Trophoblast cell (in vitro differentiated cells and primary cell): ENCODE results near the gene CNPY4.

Source experiments
- DNase-seq, 2 donors: peaks; one replicate each; pipeline ENCODE4 v3.0.0-alpha.2; 2016
- H2AFZ ChIP-seq: 2 replicates; pipeline ENCODE4 v1.6.1; 2013; ENCODE audit warnings: low read length, moderate library complexity, mild to moderate bottlenecking; ENCODE audit not compliant: insufficient read depth, poor library complexity
- H2AK5ac ChIP-seq: 2 replicates; pipeline ENCODE4 v1.6.1; 2013; ENCODE audit warnings: mild to moderate bottlenecking, low read length
- H2BK120ac ChIP-seq: 2 replicates; pipeline ENCODE4 v1.6.1; 2013; ENCODE audit warnings: low read length, mild to moderate bottlenecking, moderate library complexity; ENCODE audit not compliant: insufficient read depth, poor library complexity
- H2BK12ac ChIP-seq: 2 replicates; pipeline ENCODE4 v1.6.1; 2013; ENCODE audit warnings: mild to moderate bottlenecking, low read length, moderate library complexity
- H2BK5ac ChIP-seq: 2 replicates; pipeline ENCODE4 v1.6.1; 2013; ENCODE audit warnings: low read length, low read depth, moderate library complexity, mild to moderate bottlenecking; ENCODE audit not compliant: poor library complexity
- H3K14ac ChIP-seq: 2 replicates; pipeline ENCODE4 v1.6.1; 2013; ENCODE audit warnings: mild to moderate bottlenecking, low read length
- H3K18ac ChIP-seq: 2 replicates; pipeline ENCODE4 v1.6.1; 2013; ENCODE audit warnings: mild to moderate bottlenecking, low read length
- H3K23ac ChIP-seq: 2 replicates; pipeline ENCODE4 v1.6.1; 2013; ENCODE audit warnings: low read length
- H3K27ac ChIP-seq: 2 replicates; pipeline ENCODE4 v1.5.1; 2013; ENCODE audit warnings: low read depth, mild to moderate bottlenecking, inconsistent platforms, low read length, moderate library complexity
- H3K27me3 ChIP-seq: 2 replicates; pipeline ENCODE4 v1.6.1; 2013; ENCODE audit warnings: inconsistent platforms, mild to moderate bottlenecking, low read length, moderate library complexity; ENCODE audit not compliant: insufficient read depth
- H3K36me3 ChIP-seq, 2 experiments: 1 replicate in 1 of 2; 2 replicates in 1 of 2; pipeline ENCODE4 v1.6.1; 2013; ENCODE audit warnings: low read length in 2 of 2, mild to moderate bottlenecking in 2 of 2, moderate library complexity in 1 of 2; ENCODE audit not compliant: insufficient read depth in 2 of 2, control insufficient read depth in 1 of 2
- H3K4ac ChIP-seq: 2 replicates; pipeline ENCODE4 v1.6.1; 2013; ENCODE audit warnings: low read depth, mild to moderate bottlenecking, low read length, moderate library complexity
- H3K4me1 ChIP-seq, 2 experiments: 1 replicate in 1 of 2; 2 replicates in 1 of 2; pipeline ENCODE4 v1.6.1; 2013; ENCODE audit warnings: low read length in 2 of 2, mild to moderate bottlenecking in 2 of 2, moderate library complexity in 1 of 2; ENCODE audit not compliant: insufficient read depth in 2 of 2, control insufficient read depth in 1 of 2
- H3K4me2 ChIP-seq: 2 replicates; pipeline ENCODE4 v1.6.1; 2013; ENCODE audit warnings: inconsistent platforms, mild to moderate bottlenecking, low read length, moderate library complexity
- H3K4me3 ChIP-seq: 2 replicates; pipeline ENCODE4 v1.5.1; 2013; ENCODE audit warnings: mild to moderate bottlenecking, low read depth, low read length, inconsistent platforms
- H3K79me1 ChIP-seq: one replicate; pipeline ENCODE4 v1.6.1; 2013; ENCODE audit warnings: low read length
- H3K79me2 ChIP-seq: 2 replicates; pipeline ENCODE4 v1.6.1; 2013; ENCODE audit warnings: low read length, mild to moderate bottlenecking; ENCODE audit not compliant: control insufficient read depth, insufficient read depth, poor library complexity
- H3K9ac ChIP-seq: 2 replicates; pipeline ENCODE4 v1.6.1; 2013; ENCODE audit warnings: mild to moderate bottlenecking, low read length
- H3K9me3 ChIP-seq: 2 replicates; pipeline ENCODE4 v1.6.1; 2013; ENCODE audit warnings: low read depth, mild to moderate bottlenecking, control low read depth, inconsistent platforms, low read length; ENCODE audit not compliant: insufficient read depth
- H4K12ac ChIP-seq: 2 replicates; pipeline ENCODE4 v1.6.1; 2013; ENCODE audit warnings: low read depth, mild to moderate bottlenecking, low read length, moderate library complexity
- H4K8ac ChIP-seq: 2 replicates; pipeline ENCODE4 v1.6.1; 2013; ENCODE audit warnings: low read depth, mild to moderate bottlenecking, low read length, moderate library complexity
- H4K91ac ChIP-seq: one replicate; pipeline ENCODE4 v1.6.1; 2013; ENCODE audit warnings: low read depth, mild to moderate bottlenecking, low read length, moderate library complexity
- whole genome bisulfite sequencing: extraction: QIAGEN DNeasy Blood & Tissue Kit; methylation state at CpG from one replicate; pipeline ENCODE4 v1.1.7; 2013; ENCODE audit warnings: missing lambda C conversion rate; ENCODE audit not compliant: insufficient read length, insufficient coverage; ENCODE audit errors: extremely low coverage; 5-methylcytosine and 5-hydroxymethylcytosine counted together

Gene CNPY4

GRCh38 chr7:100089458-100090196, 29.8 kb upstream of the CNPY4 start:
- Histone ChIP-seq H3K79me1 (peaks cover 17% of the 10 kb centered on the region), H3K4ac (no peak overlapping the region), H2BK5ac (peak overlapping the region; percentile 24), H3K18ac (no peak overlapping the region), H4K8ac (peak overlapping the region; percentile 92), H3K27ac (peak overlapping the region; percentile 34), H3K14ac (peak overlapping the region; percentile 75), H3K9ac (peak overlapping the region; percentile 92), H2BK12ac (no peak overlapping the region), H3K4me2 (peak overlapping the region; percentile 92), H3K4me3 (peak overlapping the region; percentile 89), H3K36me3 (peaks cover 33 to 43% of the 10 kb centered on the region in 2 experiments), H4K12ac (peak overlapping the region; percentile 72), H3K79me2 (peaks cover 6% of the 10 kb centered on the region), H4K91ac (peak overlapping the region; percentile 84), H2AK5ac (peak overlapping the region; percentile 42), H3K4me1 (peaks cover 9 to 15% of the 10 kb centered on the region in 2 experiments), H3K9me3 (no peaks in the 10 kb centered on the region), H2BK120ac (no peak overlapping the region), H3K23ac (no peak overlapping the region), H2AFZ (peak overlapping the region; percentile 97), H3K27me3 (no peaks in the 10 kb centered on the region)
- no peak for DNase-seq
- no CpG with 5 or more reads among the region's 7 CpGs for WGBS

- Histone ChIP-seq H2AFZ (no peak overlapping the region), H3K4me2 (no peak overlapping the region), H3K79me1 (peaks cover 17% of the 10 kb centered on the region), H3K23ac (peak overlapping the region; percentile 43), H3K9me3 (no peaks in the 10 kb centered on the region), H3K4me3 (no peak overlapping the region), H3K4me1 (peaks cover 9 to 15% of the 10 kb centered on the region in 2 experiments), H3K18ac (no peak overlapping the region), H3K79me2 (peaks cover 6% of the 10 kb centered on the region), H3K9ac (no peak overlapping the region), H3K36me3 (peaks cover 45 to 54% of the 10 kb centered on the region in 2 experiments), H3K4ac (no peak overlapping the region), H4K8ac (no peak overlapping the region), H3K14ac (no peak overlapping the region), H2BK12ac (no peak overlapping the region), H2BK5ac (no peak overlapping the region), H4K91ac (no peak overlapping the region), H3K27me3 (no peaks in the 10 kb centered on the region), H2AK5ac (no peak overlapping the region), H2BK120ac (no peak overlapping the region), H3K27ac (no peak overlapping the region), H4K12ac (no peak overlapping the region)
- WGBS = no CpG with 5 or more reads among the region's 14 CpGs
- no peak for DNase-seq
Observed at GRCh38 chr7:100090527-100091410, 28.7 kb upstream of the CNPY4 start.

- Histone ChIP-seq H3K79me2 (peaks cover 6% of the 10 kb centered on the region), H3K4me2 (no peak overlapping the region), H3K18ac (no peak overlapping the region), H3K27me3 (no peaks in the 10 kb centered on the region), H3K14ac (no peak overlapping the region), H4K12ac (no peak overlapping the region), H3K27ac (no peak overlapping the region), H3K79me1 (peaks cover 17% of the 10 kb centered on the region), H2BK120ac (no peak overlapping the region), H2AK5ac (no peak overlapping the region), H4K91ac (no peak overlapping the region), H3K36me3 (peaks cover 53 to 62% of the 10 kb centered on the region in 2 experiments), H2BK5ac (no peak overlapping the region), H3K4me1 (peaks cover 9 to 15% of the 10 kb centered on the region in 2 experiments), H4K8ac (no peak overlapping the region), H3K4me3 (no peak overlapping the region), H3K9me3 (no peaks in the 10 kb centered on the region), H3K9ac (no peak overlapping the region), H2BK12ac (no peak overlapping the region), H3K23ac (no peak overlapping the region), H3K4ac (no peak overlapping the region), H2AFZ (no peak overlapping the region)
- peak in 1 of 2 donors; percentile 36 for DNase-seq
- no CpG with 5 or more reads among the region's 19 CpGs for WGBS
Observed at GRCh38 chr7:100091411-100092181, 27.8 kb upstream of the CNPY4 start.

GRCh38 chr7:100093054-100093453, 26.4 kb upstream of the CNPY4 start:
- Histone ChIP-seq H3K79me2 (peaks cover 6% of the 10 kb centered on the region), H3K23ac (no peak overlapping the region), H4K91ac (no peak overlapping the region), H3K4ac (no peak overlapping the region), H3K4me1 (peaks cover 4 to 9% of the 10 kb centered on the region in 2 experiments), H3K27ac (no peak overlapping the region), H3K27me3 (no peaks in the 10 kb centered on the region), H2BK120ac (no peak overlapping the region), H4K12ac (no peak overlapping the region), H2BK12ac (no peak overlapping the region), H3K4me3 (no peak overlapping the region), H2BK5ac (no peak overlapping the region), H2AK5ac (no peak overlapping the region), H4K8ac (no peak overlapping the region), H2AFZ (no peak overlapping the region), H3K14ac (no peak overlapping the region), H3K36me3 (peaks cover 65 to 76% of the 10 kb centered on the region in 2 experiments), H3K79me1 (peaks cover 11% of the 10 kb centered on the region), H3K9ac (no peak overlapping the region), H3K18ac (no peak overlapping the region), H3K9me3 (no peaks in the 10 kb centered on the region), H3K4me2 (no peak overlapping the region)
- no peak for DNase-seq
- no CpG with 5 or more reads among the region's 8 CpGs for WGBS
